ENCODE measurements around the gene MFSD6.

GRCh38 chr2:190406805-190407204 lies 1.4 kb upstream of the MFSD6 start:
- no peak for TF ChIP-seq POLR2AphosphoS5 (IDR thresholded peaks at IDR 0.05)
- no peak for TF ChIP-seq CTCF (IDR thresholded peaks at IDR 0.05; ENCODE audit: poor library complexity, severe bottlenecking)

All from neural cell (in vitro differentiated cells).